SK-N-SH (cell line): ENCODE data around the gene AGXT2. TPM values are rescaled to one million over a fixed set of nuclear protein-coding genes. Genes with fewer than 3 reads are reported as not detected.

Source experiments
- CTCF ChIA-PET: fragments of 300-600, 350-600 bp; formaldehyde crosslinking; extraction: SDS; loops from one replicate; lab custom pipeline; 2021; lab: Yijun Ruan, JAX
- POLR2A ChIA-PET: fragments of 350-600 bp; sonication (Branson Sonifier 250); formaldehyde crosslinking; extraction: SDS; loops from one replicate; lab custom pipeline; 2020; ENCODE audit warnings: antibody characterized with exemption, inconsistent platforms; lab: Yijun Ruan, JAX
- DNase-seq: peaks from one replicate; pipeline ENCODE4 v3.0.0; 2012
- H2AFZ ChIP-seq: fragments of 200-600 bp; sonication (generic); 2 replicates; pipeline ENCODE4 v1.8.1; 2016; ENCODE audit warnings: antibody characterized with exemption, mild to moderate bottlenecking, low read depth
- H3F3A ChIP-seq: fragments of 200-600 bp; sonication (generic); replicated peaks from 2 replicates; pipeline ENCODE3; 2016; ENCODE audit warnings: antibody characterized with exemption, mild to moderate bottlenecking; ENCODE audit not compliant: insufficient read depth
- H3K27ac ChIP-seq, 2 experiments: fragments of 200-500 bp in 1 of 2; fragments of 200-600 bp in 1 of 2; sonication (Bioruptor generic) in 1 of 2; sonication (generic), shearing (Covaris generic) in 1 of 2; 2 replicates each; pipeline versions ENCODE4 v1.5.1 to v1.6.1; 2014 to 2016; ENCODE audit warnings: low read depth in 2 of 2, inconsistent platforms in 1 of 2, low read length in 1 of 2, mild to moderate bottlenecking in 1 of 2, mixed read lengths in 1 of 2
- H3K27me3 ChIP-seq: fragments of 200-600 bp; sonication (generic), shearing (Covaris generic); 2 replicates; pipeline ENCODE4 v1.6.1; 2016; ENCODE audit warnings: mixed run types; ENCODE audit not compliant: insufficient read depth
- H3K36me3 ChIP-seq, 2 experiments: fragments of 200-500 bp in 1 of 2; fragments of 200-600 bp in 1 of 2; sonication (Bioruptor generic) in 1 of 2; sonication (generic) in 1 of 2; replicated peaks in 1 of 2; 2 replicates each; pipeline versions ENCODE3 to v1.5.1; 2014 to 2016; ENCODE audit warnings: low read length in 1 of 2, mild to moderate bottlenecking in 1 of 2; ENCODE audit not compliant: insufficient read depth in 2 of 2, control insufficient read depth in 1 of 2
- H3K4me1 ChIP-seq, 2 experiments: fragments of 200-500 bp in 1 of 2; fragments of 200-600 bp in 1 of 2; sonication (Bioruptor generic) in 1 of 2; sonication (generic), shearing (Covaris generic) in 1 of 2; 2 replicates each; pipeline versions ENCODE4 v1.5.1 to v1.6.1; 2014 to 2016; ENCODE audit warnings: low read depth in 1 of 2, low read length in 1 of 2, mixed run types in 1 of 2; ENCODE audit not compliant: insufficient read depth in 2 of 2, control insufficient read depth in 1 of 2
- H3K4me2 ChIP-seq: fragments of 200-600 bp; sonication (generic), shearing (Covaris generic); 2 replicates; pipeline ENCODE4 v1.6.1; 2017; ENCODE audit warnings: mixed run types
- H3K4me3 ChIP-seq, 2 experiments: fragments of 200-500 bp in 1 of 2; fragments of 200-600 bp in 1 of 2; sonication (Bioruptor generic) in 1 of 2; sonication (generic), shearing (Covaris generic) in 1 of 2; 2 replicates each; pipeline versions ENCODE4 v1.5.1 to v1.8.1; 2014 to 2016; ENCODE audit warnings: low read depth in 2 of 2, inconsistent platforms in 1 of 2, low read length in 1 of 2, mild to moderate bottlenecking in 1 of 2, mixed read lengths in 1 of 2, moderate library complexity in 1 of 2
- H3K79me2 ChIP-seq: fragments of 200-600 bp; sonication (generic); 2 replicates; pipeline ENCODE4 v1.8.1; 2017; ENCODE audit warnings: mild to moderate bottlenecking; ENCODE audit not compliant: insufficient read depth
- H3K9ac ChIP-seq: fragments of 200-600 bp; sonication (generic); 2 replicates; pipeline ENCODE4 v1.6.1; 2017; ENCODE audit warnings: mixed run types
- H3K9me2 ChIP-seq: fragments of 200-600 bp; sonication (generic); 2 replicates; pipeline ENCODE4 v1.6.1; 2017; ENCODE audit warnings: mixed run types
- H3K9me3 ChIP-seq: fragments of 200-600 bp; sonication (generic); 2 replicates; pipeline ENCODE4 v1.6.1; 2017; ENCODE audit warnings: mixed run types, mild to moderate bottlenecking, moderate library complexity
- H4K20me1 ChIP-seq: fragments of 200-600 bp; sonication (generic); 2 replicates; pipeline ENCODE4 v1.6.1; 2017; ENCODE audit warnings: mild to moderate bottlenecking, mixed run types; ENCODE audit not compliant: insufficient read depth
- EP300 ChIP-seq, 2 experiments: IDR thresholded peaks; 2 replicates each; pipeline versions ENCODE4 v1.4.0 to v1.6.1; 2012; ENCODE audit warnings: borderline replicate concordance in 1 of 2, low read depth in 1 of 2, low read length in 1 of 2
- EZH2phosphoT487 ChIP-seq: fragments of 200-600 bp; sonication (generic); IDR thresholded peaks from 2 replicates; pipeline ENCODE4 v1.6.1; 2017; ENCODE audit warnings: low read depth, mixed run types, mild to moderate bottlenecking, antibody characterized with exemption, moderate library complexity, borderline replicate concordance
- FOSL2 ChIP-seq: IDR thresholded peaks from 2 replicates; pipeline ENCODE4 v1.4.0; 2012; ENCODE audit warnings: low read depth, mild to moderate bottlenecking, moderate library complexity, borderline replicate concordance
- FOXJ3 ChIP-seq: sonication (generic); formaldehyde crosslinking; IDR thresholded peaks from 2 replicates; pipeline ENCODE4 v1.5.1; 2020; ENCODE audit warnings: mild to moderate bottlenecking, missing genetic modification reagents
- FOXM1 ChIP-seq: IDR thresholded peaks from 2 replicates; pipeline ENCODE4 v1.4.0; 2012; ENCODE audit warnings: low read depth, mild to moderate bottlenecking
- GATA2 ChIP-seq: sonication (generic); formaldehyde crosslinking; IDR thresholded peaks from 2 replicates; pipeline ENCODE4 v1.5.0; 2020; ENCODE audit warnings: mild to moderate bottlenecking, missing genetic modification reagents
- JUND ChIP-seq: IDR thresholded peaks from 2 replicates; pipeline ENCODE4 v1.4.0; 2012
- MEF2A ChIP-seq: IDR thresholded peaks from 2 replicates; pipeline ENCODE4 v1.4.0; 2012; ENCODE audit warnings: low read depth, borderline replicate concordance
- RAD21 ChIP-seq: IDR thresholded peaks from 2 replicates; pipeline ENCODE4 v1.6.1; 2012; ENCODE audit warnings: mild to moderate bottlenecking, low read length
- RFX5 ChIP-seq: IDR thresholded peaks from 2 replicates; pipeline ENCODE4 v1.6.1; 2012; ENCODE audit warnings: mild to moderate bottlenecking, improper control_type of control experiment, low read length
- RXRA ChIP-seq: IDR thresholded peaks from 2 replicates; pipeline ENCODE4 v1.4.0; 2012; ENCODE audit warnings: low read depth, mild to moderate bottlenecking, borderline replicate concordance
- SMC3 ChIP-seq: IDR thresholded peaks from 2 replicates; pipeline ENCODE4 v1.6.1; 2012; ENCODE audit warnings: low read depth, low read length, improper control_type of control experiment
- TAF1 ChIP-seq: IDR thresholded peaks from 2 replicates; pipeline ENCODE4 v1.6.1; 2012; ENCODE audit warnings: low read depth, mild to moderate bottlenecking, low read length, moderate library complexity, borderline replicate concordance
- TCF12 ChIP-seq: IDR thresholded peaks from 2 replicates; pipeline ENCODE4 v1.4.0; 2012
- USF1 ChIP-seq: IDR thresholded peaks from 2 replicates; pipeline ENCODE4 v1.4.0; 2012; ENCODE audit warnings: low read depth, borderline replicate concordance
- WGBS: methylation state at CpG from one replicate; pipeline ENCODE4 v1.1.6; 2017; ENCODE audit warnings: low lambda C conversion rate; 5-methylcytosine and 5-hydroxymethylcytosine counted together
- polyA plus RNA-seq, 3 experiments: library from polyadenylated mRNA; depleted of rRNA; stranded (reverse); fragments of >200 nt; gene quantifications; 2 replicates each; pipeline ENCODE4 v1.2.3, GENCODE V29; 2012
- TF ChIP-seq, protein P1 (sequence below): fragments of 150-350 bp; IDR thresholded peaks from 2 replicates; pipeline ENCODE4 v1.6.1; 2017; ENCODE audit warnings: antibody characterized with exemption, low read length, low read depth, borderline replicate concordance

AGXT2 gene
- polyA plus RNA-seq, 1 of the 3 experiments (the other 2 are of a cell fraction), result not detected

- ChIA-PET POLR2A (no interaction called here), CTCF (interaction anchor here (1.5 kb wide), 1 partner anchor 829 kb away, joined by 4 read pairs; no protein-coding TSS in a partner anchor)
- H3K4me2 ChIP-seq, result no peak overlapping the region
- H2AFZ ChIP-seq, result no peak overlapping the region
- no peak overlapping the region for H3K4me3 ChIP-seq
- H3K36me3 ChIP-seq, result no peaks in the 10 kb centered on the region
- no peaks in the 10 kb centered on the region for H4K20me1 ChIP-seq
- TF ChIP-seq EP300 (IDR thresholded peaks at IDR 0.05; ENCODE audit: borderline replicate concordance in 1 of 2, low read depth in 1 of 2, low read length in 1 of 2) (no peak), MEF2A (no peak), FOXJ3 (CRISPR knock-in tag) (no peak), USF1 (no peak), FOSL2 (no peak)
- H3K27me3 ChIP-seq, result no peaks in the 10 kb centered on the region; the same call in 1 of the 2 replicates
- H3K4me1 ChIP-seq, result no peaks in the 10 kb centered on the region
- H3K27ac ChIP-seq, result no peak overlapping the region
- H3K9ac ChIP-seq, result no peak overlapping the region
- 6% methylated on average over 1 of the region's 1 CpG for WGBS
- no peaks in the 10 kb centered on the region for H3F3A ChIP-seq
- no peak for DNase-seq
- no peaks in the 10 kb centered on the region for H3K9me2 ChIP-seq
- no peaks in the 10 kb centered on the region for H3K9me3 ChIP-seq
- H3K79me2 ChIP-seq, result no peaks in the 10 kb centered on the region
Measured at GRCh38 chr5:35096932-35097331, 49.2 kb upstream of the AGXT2 start.

GRCh38 chr5:35096216-35096615, 48.5 kb upstream of the AGXT2 start:
- H3K27me3 ChIP-seq, result no peaks in the 10 kb centered on the region; the same call in 1 of the 2 replicates
- no peak overlapping the region for H3K27ac ChIP-seq
- H3K4me1 ChIP-seq, result no peaks in the 10 kb centered on the region
- H4K20me1 ChIP-seq, result no peaks in the 10 kb centered on the region
- H3K36me3 ChIP-seq, result no peaks in the 10 kb centered on the region
- no peaks in the 10 kb centered on the region for H3K79me2 ChIP-seq
- H3K9ac ChIP-seq, result no peak overlapping the region
- no peak overlapping the region for H3K4me3 ChIP-seq
- no peak overlapping the region for H3K4me2 ChIP-seq
- CTCF ChIA-PET, result interaction anchor here (1.2 to 1.5 kb wide), 2 partner anchors 87 to 830 kb away, joined by 3 to 4 read pairs; no protein-coding TSS in a partner anchor
- TF ChIP-seq TCF12, result no peak
- TF ChIP-seq, all 33 proteins: peak for 0
- no peak overlapping the region for H2AFZ ChIP-seq
- H3F3A ChIP-seq, result no peaks in the 10 kb centered on the region
- no peaks in the 10 kb centered on the region for H3K9me2 ChIP-seq
- WGBS, result 19% methylated on average over 3 of the region's 3 CpGs
- no peaks in the 10 kb centered on the region for H3K9me3 ChIP-seq
- POLR2A ChIA-PET, result no interaction called here
- no peak for DNase-seq

DNA sequence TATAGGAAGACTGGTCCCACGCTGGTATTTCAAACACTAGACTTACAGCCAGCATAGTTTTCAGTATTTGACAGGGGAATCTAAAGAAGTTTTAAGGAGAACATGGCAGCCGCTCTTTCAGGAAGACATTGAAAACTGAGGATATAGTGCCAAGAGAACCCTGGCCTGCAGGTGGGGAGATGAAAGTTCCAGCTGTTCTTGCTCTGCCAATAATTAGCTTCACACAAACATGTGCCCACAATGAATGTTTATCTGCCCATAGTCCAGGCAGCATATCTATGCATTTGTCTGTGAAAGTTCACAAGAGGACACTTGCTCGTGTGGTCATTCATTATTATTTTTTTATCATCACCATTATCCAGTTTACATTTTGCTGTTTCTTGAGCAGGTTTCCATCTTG, 47.6 kb upstream of the AGXT2 start:
- Histone ChIP-seq H3K9me3 (no peaks in the 10 kb centered on the region), H3K9ac (no peak overlapping the region), H3K9me2 (no peaks in the 10 kb centered on the region), H3K4me2 (no peak overlapping the region), H4K20me1 (no peaks in the 10 kb centered on the region), H2AFZ (no peak overlapping the region), H3K27me3 (no peaks in the 10 kb centered on the region; the same call in 1 of the 2 replicates), H3K4me1 (no peaks in the 10 kb centered on the region), H3K27ac (no peak overlapping the region), H3K4me3 (no peak overlapping the region), H3F3A (no peaks in the 10 kb centered on the region), H3K79me2 (no peaks in the 10 kb centered on the region), H3K36me3 (no peaks in the 10 kb centered on the region)
- TF ChIP-seq TAF1 (no peak), RFX5 (no peak), FOXJ3 (CRISPR knock-in tag) (no peak), MEF2A (no peak), JUND (no peak), GATA2 (no peak), RAD21 (no peak), FOXM1 (no peak), SMC3 (no peak), EZH2phosphoT487 (no peak), RXRA (no peak)
- TF ChIP-seq, protein P1, sequence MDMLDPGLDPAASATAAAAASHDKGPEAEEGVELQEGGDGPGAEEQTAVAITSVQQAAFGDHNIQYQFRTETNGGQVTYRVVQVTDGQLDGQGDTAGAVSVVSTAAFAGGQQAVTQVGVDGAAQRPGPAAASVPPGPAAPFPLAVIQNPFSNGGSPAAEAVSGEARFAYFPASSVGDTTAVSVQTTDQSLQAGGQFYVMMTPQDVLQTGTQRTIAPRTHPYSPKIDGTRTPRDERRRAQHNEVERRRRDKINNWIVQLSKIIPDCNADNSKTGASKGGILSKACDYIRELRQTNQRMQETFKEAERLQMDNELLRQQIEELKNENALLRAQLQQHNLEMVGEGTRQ, result no peak
- WGBS, result 50% methylated on average over 3 of the region's 3 CpGs
- ChIA-PET CTCF (interaction anchor here (1.2 to 1.6 kb wide), 3 partner anchors 87 to 831 kb away, joined by 3 to 4 read pairs (median 4); no protein-coding TSS in a partner anchor), POLR2A (no interaction called here)
- DNase-seq, result no peak
